SK-N-DZ (cell line): Measurements from ENCODE around the gene LCN15.

Source experiments
- small RNA-seq, 2 experiments: library from RNA; depleted of rRNA; stranded (forward); fragments of <200 nt; gene quantifications; one replicate each; pipeline ENCODE3, GENCODE V24; 2014

LCN15 gene

Small RNA genes lying within 50 kb of the gene (small RNA-seq; reads per million reads assigned to genes)
- 0 reads per million in 2 experiments for gene AL355987.2
- 0 reads per million in 2 experiments for gene ATP6V1G1P3
- gene MIR6722: 0 reads per million in 2 experiments
